Ishikawa (cell line): ENCODE measurements around the gene FXR1.
A peak's percentile ranks its signal among the peaks of the same experiment; 100 is the strongest.

ENCODE experiments used
- CEBPB ChIP-seq: IDR thresholded peaks from 2 replicates; pipeline ENCODE4 v1.6.1; 2012
- CREB1 ChIP-seq: IDR thresholded peaks from 2 replicates; pipeline ENCODE4 v1.6.1; 2012; ENCODE audit warnings: low read depth
- EGR1 ChIP-seq: IDR thresholded peaks from 2 replicates; pipeline ENCODE4 v1.6.1; 2012
- EP300 ChIP-seq: IDR thresholded peaks from 2 replicates; pipeline ENCODE4 v1.6.1; 2012; ENCODE audit warnings: borderline replicate concordance
- FOXM1 ChIP-seq: IDR thresholded peaks from 2 replicates; pipeline ENCODE4 v1.6.1; 2012; ENCODE audit warnings: low read depth, borderline replicate concordance
- NFIC ChIP-seq: IDR thresholded peaks from 2 replicates; pipeline ENCODE4 v1.6.1; 2012
- RAD21 ChIP-seq: IDR thresholded peaks from 2 replicates; pipeline ENCODE4 v1.6.1; 2012; ENCODE audit warnings: low read depth
- TAF1 ChIP-seq: IDR thresholded peaks from 2 replicates; pipeline ENCODE4 v1.6.1; 2012; ENCODE audit warnings: low read depth, mild to moderate bottlenecking
- TCF12 ChIP-seq: IDR thresholded peaks from 2 replicates; pipeline ENCODE4 v1.6.1; 2012; ENCODE audit warnings: low read depth
- TEAD4 ChIP-seq: IDR thresholded peaks from 2 replicates; pipeline ENCODE4 v1.6.1; 2012
- USF1 ChIP-seq: IDR thresholded peaks from 2 replicates; pipeline ENCODE4 v1.6.1; 2012
- YY1 ChIP-seq: IDR thresholded peaks from 2 replicates; pipeline ENCODE4 v1.6.1; 2012; ENCODE audit warnings: low read depth
- ZBTB7A ChIP-seq: IDR thresholded peaks from 2 replicates; pipeline ENCODE4 v1.6.1; 2012; ENCODE audit warnings: low read depth
- TF ChIP-seq, protein P1 (sequence below): IDR thresholded peaks from 2 replicates; pipeline ENCODE4 v1.6.1; 2012; ENCODE audit warnings: low read depth, mild to moderate bottlenecking
- TF ChIP-seq, protein P2 (sequence below): IDR thresholded peaks from 2 replicates; pipeline ENCODE4 v1.6.1; 2012

The FXR1 gene

GRCh38 chr3:180912304-180913296 lies at the start of gene FXR1:
Gene FXR1 (plus strand): TSS chr3:180912670. CDS start chr3:180912686, 16 bp downstream.
- TF ChIP-seq, protein P1, sequence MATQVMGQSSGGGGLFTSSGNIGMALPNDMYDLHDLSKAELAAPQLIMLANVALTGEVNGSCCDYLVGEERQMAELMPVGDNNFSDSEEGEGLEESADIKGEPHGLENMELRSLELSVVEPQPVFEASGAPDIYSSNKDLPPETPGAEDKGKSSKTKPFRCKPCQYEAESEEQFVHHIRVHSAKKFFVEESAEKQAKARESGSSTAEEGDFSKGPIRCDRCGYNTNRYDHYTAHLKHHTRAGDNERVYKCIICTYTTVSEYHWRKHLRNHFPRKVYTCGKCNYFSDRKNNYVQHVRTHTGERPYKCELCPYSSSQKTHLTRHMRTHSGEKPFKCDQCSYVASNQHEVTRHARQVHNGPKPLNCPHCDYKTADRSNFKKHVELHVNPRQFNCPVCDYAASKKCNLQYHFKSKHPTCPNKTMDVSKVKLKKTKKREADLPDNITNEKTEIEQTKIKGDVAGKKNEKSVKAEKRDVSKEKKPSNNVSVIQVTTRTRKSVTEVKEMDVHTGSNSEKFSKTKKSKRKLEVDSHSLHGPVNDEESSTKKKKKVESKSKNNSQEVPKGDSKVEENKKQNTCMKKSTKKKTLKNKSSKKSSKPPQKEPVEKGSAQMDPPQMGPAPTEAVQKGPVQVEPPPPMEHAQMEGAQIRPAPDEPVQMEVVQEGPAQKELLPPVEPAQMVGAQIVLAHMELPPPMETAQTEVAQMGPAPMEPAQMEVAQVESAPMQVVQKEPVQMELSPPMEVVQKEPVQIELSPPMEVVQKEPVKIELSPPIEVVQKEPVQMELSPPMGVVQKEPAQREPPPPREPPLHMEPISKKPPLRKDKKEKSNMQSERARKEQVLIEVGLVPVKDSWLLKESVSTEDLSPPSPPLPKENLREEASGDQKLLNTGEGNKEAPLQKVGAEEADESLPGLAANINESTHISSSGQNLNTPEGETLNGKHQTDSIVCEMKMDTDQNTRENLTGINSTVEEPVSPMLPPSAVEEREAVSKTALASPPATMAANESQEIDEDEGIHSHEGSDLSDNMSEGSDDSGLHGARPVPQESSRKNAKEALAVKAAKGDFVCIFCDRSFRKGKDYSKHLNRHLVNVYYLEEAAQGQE = no peak
- TF ChIP-seq TEAD4 (peak; percentile 49), CEBPB (no peak), EP300 (no peak; the same call in 1 of the 2 replicates), FOXM1 (peak; percentile 51; the same call in 1 of the 2 replicates), ZBTB7A (no peak; the same call in 1 of the 2 replicates), RAD21 (peak; percentile 40; the same call in 1 of the 2 replicates), YY1 (peak; percentile 97), TCF12 (peak; percentile 11; the same call in 1 of the 2 replicates), TAF1 (peak; percentile 98), CREB1 (no peak; the same call in 1 of the 2 replicates), NFIC (no peak), USF1 (0 out of 2 replicates have a peak, but pooled peaks have one; percentile 23), EGR1 (no peak)
- TF ChIP-seq, protein P2, sequence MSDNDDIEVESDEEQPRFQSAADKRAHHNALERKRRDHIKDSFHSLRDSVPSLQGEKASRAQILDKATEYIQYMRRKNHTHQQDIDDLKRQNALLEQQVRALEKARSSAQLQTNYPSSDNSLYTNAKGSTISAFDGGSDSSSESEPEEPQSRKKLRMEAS = peak; percentile 52

- no peak for TF ChIP-seq ZBTB7A
- TF ChIP-seq EGR1 = no peak
- no peak for TF ChIP-seq EP300
- no peak for TF ChIP-seq TAF1
- no peak for TF ChIP-seq TCF12
- no peak for TF ChIP-seq CEBPB
- TF ChIP-seq YY1 = no peak
- TF ChIP-seq, protein P2 = no peak
- no peak for TF ChIP-seq RAD21
- no peak for TF ChIP-seq NFIC
- no peak for TF ChIP-seq USF1
- no peak for TF ChIP-seq CREB1
Measured at GRCh38 chr3:180870008-180870699, 42.3 kb upstream of the FXR1 start.

DNA sequence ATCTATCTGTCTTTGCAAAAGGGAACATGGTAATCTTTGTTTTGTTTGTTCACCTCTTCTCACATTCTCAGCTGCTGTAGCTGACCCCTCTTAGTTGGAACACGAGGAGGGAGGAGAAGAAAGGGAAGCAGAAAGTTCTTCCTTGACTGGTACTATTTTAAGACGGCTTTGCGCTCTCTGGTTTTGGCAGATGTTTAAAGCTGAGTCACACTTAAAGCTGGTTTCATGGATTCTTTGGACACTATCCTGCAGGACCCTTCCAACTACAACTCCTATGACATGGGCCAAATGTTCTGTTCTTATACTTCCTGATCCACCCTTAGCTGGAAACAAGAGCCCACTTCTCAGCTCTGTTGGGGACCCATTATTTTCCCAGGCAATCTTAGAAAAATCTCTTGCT lies 40.6 kb upstream of the FXR1 start:
- TF ChIP-seq YY1 = no peak
- TF ChIP-seq, protein P1 = no peak
- no peak for TF ChIP-seq CREB1
- TF ChIP-seq NFIC = no peak
- no peak for TF ChIP-seq TEAD4
- no peak for TF ChIP-seq EP300
- no peak for TF ChIP-seq FOXM1
- no peak for TF ChIP-seq TCF12
- no peak for TF ChIP-seq EGR1
- no peak for TF ChIP-seq ZBTB7A
- no peak for TF ChIP-seq CEBPB
- TF ChIP-seq TAF1 = no peak
- no peak for TF ChIP-seq USF1
- TF ChIP-seq, protein P2 = no peak
- no peak for TF ChIP-seq RAD21

GRCh38 chr3:180875124-180875698 lies 37.3 kb upstream of the FXR1 start:
- no peak for TF ChIP-seq USF1
